ENCODE data around the gene PTPRM.

DNA sequence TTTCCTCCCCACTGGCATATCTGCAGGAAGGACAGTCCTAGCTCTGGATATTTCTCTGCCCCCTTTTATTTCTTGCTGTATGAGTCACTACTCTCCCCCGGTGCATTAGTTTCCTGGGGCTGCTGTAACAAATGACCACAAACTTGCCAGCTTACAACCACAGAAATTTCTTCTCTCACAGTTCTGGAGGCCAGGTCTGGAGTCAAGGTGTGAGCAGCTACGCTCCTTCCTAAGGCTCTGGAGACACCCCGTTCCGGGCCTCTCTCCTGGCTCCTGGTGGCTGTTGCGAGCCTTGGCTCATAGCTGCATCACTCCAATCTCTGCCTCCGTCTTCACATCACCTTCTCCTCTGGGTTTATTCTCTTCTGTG is 34.1 kb downstream of the PTPRM start:
- TF ChIP-seq POLR2AphosphoS5 (IDR thresholded peaks at IDR 0.05; ENCODE audit: low read depth, low read length), result no peak
- TF ChIP-seq POLR2A (IDR thresholded peaks at IDR 0.05; ENCODE audit: low read depth, low read length), result no peak
- no peak for TF ChIP-seq PAX5 (IDR thresholded peaks at IDR 0.05; ENCODE audit: insufficient read depth, low read length, severe bottlenecking)
- TF ChIP-seq POU2F2 (IDR thresholded peaks at IDR 0.05; ENCODE audit: low read depth, low read length), result no peak
- no peak for TF ChIP-seq TAF1 (IDR thresholded peaks at IDR 0.05; ENCODE audit: low read depth, low read length)
- no peak for TF ChIP-seq SPI1 (IDR thresholded peaks at IDR 0.05; ENCODE audit: low read depth, low read length)

Measured in GM12891 (cell line).